WTC11 (cell line): Measurements from ENCODE around the gene GGNBP2.

Experiments
- CTCF ChIP-seq: fragments of 200-600 bp; IDR thresholded peaks from 2 replicates; pipeline ENCODE4 v1.8.0; 2022; ENCODE audit warnings: antibody characterized with exemption
- SP1 ChIP-seq: sonication (generic); formaldehyde crosslinking; conservative IDR thresholded peaks from 2 replicates; pipeline ENCODE4 v1.8.1; 2022; ENCODE audit warnings: missing genetic modification reagents
- TP53 ChIP-seq: sonication (generic); formaldehyde crosslinking; IDR thresholded peaks from 2 replicates; pipeline ENCODE4 v1.8.1; 2023; ENCODE audit warnings: mild to moderate bottlenecking, missing genetic modification reagents
- ZBTB21 ChIP-seq: sonication (generic); formaldehyde crosslinking; IDR thresholded peaks from 2 replicates; pipeline ENCODE4 v1.8.1; 2023; ENCODE audit warnings: mild to moderate bottlenecking, missing genetic modification reagents, borderline replicate concordance
- TF ChIP-seq, protein P1 (sequence below): sonication (generic); formaldehyde crosslinking; IDR thresholded peaks from 2 replicates; pipeline ENCODE4 v1.8.1; 2023; ENCODE audit warnings: mild to moderate bottlenecking, missing genetic modification reagents, moderate library complexity
- TF ChIP-seq, protein P2 (sequence below): sonication (generic); formaldehyde crosslinking; IDR thresholded peaks from 2 replicates; pipeline ENCODE4 v1.8.0; 2022; ENCODE audit warnings: mild to moderate bottlenecking, missing genetic modification reagents

- TF ChIP-seq CTCF, result no peak
- no peak for TF ChIP-seq SP1 (CRISPR knock-in tag)
- TF ChIP-seq, protein P1, sequence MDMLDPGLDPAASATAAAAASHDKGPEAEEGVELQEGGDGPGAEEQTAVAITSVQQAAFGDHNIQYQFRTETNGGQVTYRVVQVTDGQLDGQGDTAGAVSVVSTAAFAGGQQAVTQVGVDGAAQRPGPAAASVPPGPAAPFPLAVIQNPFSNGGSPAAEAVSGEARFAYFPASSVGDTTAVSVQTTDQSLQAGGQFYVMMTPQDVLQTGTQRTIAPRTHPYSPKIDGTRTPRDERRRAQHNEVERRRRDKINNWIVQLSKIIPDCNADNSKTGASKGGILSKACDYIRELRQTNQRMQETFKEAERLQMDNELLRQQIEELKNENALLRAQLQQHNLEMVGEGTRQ, result no peak
- TF ChIP-seq, protein P2, sequence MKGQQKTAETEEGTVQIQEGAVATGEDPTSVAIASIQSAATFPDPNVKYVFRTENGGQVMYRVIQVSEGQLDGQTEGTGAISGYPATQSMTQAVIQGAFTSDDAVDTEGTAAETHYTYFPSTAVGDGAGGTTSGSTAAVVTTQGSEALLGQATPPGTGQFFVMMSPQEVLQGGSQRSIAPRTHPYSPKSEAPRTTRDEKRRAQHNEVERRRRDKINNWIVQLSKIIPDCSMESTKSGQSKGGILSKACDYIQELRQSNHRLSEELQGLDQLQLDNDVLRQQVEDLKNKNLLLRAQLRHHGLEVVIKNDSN (CRISPR knock-in tag), result no peak
- no peak for TF ChIP-seq TP53 (CRISPR knock-in tag)
- TF ChIP-seq ZBTB21, result no peak
Measured at GRCh38 chr17:36593656-36594316, 49.1 kb downstream of the GGNBP2 start.
